ENCODE results near the gene MIB1. TPM values are rescaled to one million over a fixed set of nuclear protein-coding genes. Genes with fewer than 3 reads are reported as not detected.
"Not testable (repeated sequence)": the region's sequence is repeated elsewhere in the genome, so short reads cannot be mapped to it uniquely, and the experiment has no call there.

The MIB1 gene
- total RNA-seq, 1 donor from 2014 or later, result 21.6 TPM

- Histone ChIP-seq H3K4me3 (peak overlapping the region; percentile 76 to 91), H3K4me1 (peaks cover 17% of the 10 kb centered on the region), H3K27ac (peak overlapping the region; percentile 96), H3K27me3 (no peaks in the 10 kb centered on the region), H3K9me3 (no peaks in the 10 kb centered on the region), H3K36me3 (peaks cover 0 to 7% of the 10 kb centered on the region in 2 donors)
- intact Hi-C loops (cut with DNase I), result no loop called here
- TF ChIP-seq POLR2AphosphoS5 (IDR thresholded peaks at IDR 0.05; ENCODE audit: insufficient read depth in 1 of 2, low read depth in 1 of 2), result no peak
- TF ChIP-seq CTCF (IDR thresholded peaks at IDR 0.05), result no peak
- no peak for TF ChIP-seq POLR2A (IDR thresholded peaks at IDR 0.05)
- DNase-seq (ENCODE audit: extremely low spot score in 2 of 2), result no peak
Measured at GRCh38 chr18:21703241-21703820, 37.3 kb upstream of the MIB1 start.

GRCh38 chr18:21704603-21705364, 35.8 kb upstream of the MIB1 start, which contains the start of gene ABHD3:
TSS of gene ABHD3 (minus strand) at chr18:21704774. CDS start at chr18:21704665, 109 bp downstream.
- intact Hi-C loops (cut with DNase I), result no loop called here
- H3K27me3 ChIP-seq, result no peaks in the 10 kb centered on the region
- H3K27ac ChIP-seq, result peak within 1 kb of the TSS; percentile 96
- H3K36me3 ChIP-seq, result no peaks in the 10 kb centered on the region
- H3K4me1 ChIP-seq, result peaks cover 17% of the 10 kb centered on the region
- peak within 1 kb of the TSS; percentile 76 to 91 for H3K4me3 ChIP-seq
- no peaks in the 10 kb centered on the region for H3K9me3 ChIP-seq
- TF ChIP-seq POLR2A (IDR thresholded peaks at IDR 0.05) (peak; percentile 90 to 93), POLR2AphosphoS5 (IDR thresholded peaks at IDR 0.05; ENCODE audit: insufficient read depth in 1 of 2, low read depth in 1 of 2) (peak; percentile 90 to 91), CTCF (IDR thresholded peaks at IDR 0.05) (peak in 2 of 3 experiments; percentile 31 to 69)
- DNase-seq (ENCODE audit: extremely low spot score in 2 of 2), result no peak

- Histone ChIP-seq H3K9me3 (no peaks in the 10 kb centered on the region), H3K36me3 (no peaks in the 10 kb centered on the region), H3K4me3 (no peak overlapping the region), H3K4me1 (peaks cover 17% of the 10 kb centered on the region), H3K27me3 (no peaks in the 10 kb centered on the region), H3K27ac (no peak overlapping the region)
- no peak for TF ChIP-seq POLR2AphosphoS5 (IDR thresholded peaks at IDR 0.05; ENCODE audit: insufficient read depth in 1 of 2, low read depth in 1 of 2)
- intact Hi-C loops (cut with DNase I), result no loop called here
- no peak for DNase-seq (ENCODE audit: extremely low spot score in 2 of 2)
Measured at GRCh38 chr18:21706386-21706865, 34.2 kb upstream of the MIB1 start.

GRCh38 chr18:21707130-21707529, 33.5 kb upstream of the MIB1 start:
- H3K27me3 ChIP-seq; DNase-seq (ENCODE audit: extremely low spot score in 2 of 2); H3K36me3 ChIP-seq; H3K4me3 ChIP-seq; intact Hi-C loops (cut with DNase I); H3K9me3 ChIP-seq; H3K27ac ChIP-seq: not testable (repeated sequence)
- H3K4me1 ChIP-seq, result peaks cover 17% of the 10 kb centered on the region

- H3K27ac ChIP-seq, result no peak overlapping the region
- no peak overlapping the region for H3K4me3 ChIP-seq
- intact Hi-C loops (cut with DNase I), result no loop called here
- no peaks in the 10 kb centered on the region for H3K27me3 ChIP-seq
- H3K4me1 ChIP-seq, result no peaks in the 10 kb centered on the region
- DNase-seq (ENCODE audit: extremely low spot score in 2 of 2), result no peak
- TF ChIP-seq POLR2A (IDR thresholded peaks at IDR 0.05) (no peak), CTCF (IDR thresholded peaks at IDR 0.05) (no peak), POLR2AphosphoS5 (IDR thresholded peaks at IDR 0.05; ENCODE audit: insufficient read depth in 1 of 2, low read depth in 1 of 2) (no peak)
- no peaks in the 10 kb centered on the region for H3K9me3 ChIP-seq
- H3K36me3 ChIP-seq, result no peaks in the 10 kb centered on the region
Measured at GRCh38 chr18:21714474-21714873, 26.1 kb upstream of the MIB1 start.

GRCh38 chr18:21722687-21723086, 17.9 kb upstream of the MIB1 start:
- H3K36me3 ChIP-seq, result no peaks in the 10 kb centered on the region
- H3K27ac ChIP-seq, result no peak overlapping the region
- TF ChIP-seq CTCF (IDR thresholded peaks at IDR 0.05) (no peak), POLR2A (IDR thresholded peaks at IDR 0.05) (no peak), POLR2AphosphoS5 (IDR thresholded peaks at IDR 0.05; ENCODE audit: insufficient read depth in 1 of 2, low read depth in 1 of 2) (no peak)
- H3K4me3 ChIP-seq, result no peak overlapping the region
- no peak for DNase-seq (ENCODE audit: extremely low spot score in 2 of 2)
- no peaks in the 10 kb centered on the region for H3K4me1 ChIP-seq
- intact Hi-C loops (cut with DNase I), result no loop called here
- H3K9me3 ChIP-seq, result no peaks in the 10 kb centered on the region
- H3K27me3 ChIP-seq, result no peaks in the 10 kb centered on the region

Measured in vagina (tissue), 2 donors.